DND-41 (cell line): ENCODE data around the gene TLE1.

Source experiments
- ATAC-seq: fragments of 200-7000 bp; cut with Tn5 transposase; 3 replicates; pipeline ENCODE4 v1.9.1; 2021; ENCODE audit warnings: low read depth; ENCODE audit not compliant: insufficient read depth
- DNase-seq: peaks from one replicate; pipeline ENCODE4 v3.0.0-alpha.2; 2020
- H2AFZ ChIP-seq: 2 replicates; pipeline ENCODE4 v1.6.0; 2012; ENCODE audit warnings: low read depth, low read length
- H3K27ac ChIP-seq: 2 replicates; pipeline ENCODE4 v1.5.1; 2012; ENCODE audit warnings: low read length, inconsistent platforms
- H3K27me3 ChIP-seq: fragments of 200-600 bp; sonication (generic); 2 replicates; pipeline ENCODE4 v1.6.0; 2012; ENCODE audit warnings: low read length, mild to moderate bottlenecking, inconsistent platforms; ENCODE audit not compliant: insufficient read depth, poor library complexity
- H3K36me3 ChIP-seq: 2 replicates; pipeline ENCODE4 v1.5.1; 2012; ENCODE audit warnings: low read length, inconsistent platforms; ENCODE audit not compliant: insufficient read depth
- H3K4me1 ChIP-seq: 2 replicates; pipeline ENCODE4 v1.5.1; 2012; ENCODE audit warnings: mild to moderate bottlenecking, low read length; ENCODE audit not compliant: insufficient read depth
- H3K4me2 ChIP-seq: 2 replicates; pipeline ENCODE4 v1.6.0; 2012; ENCODE audit warnings: mild to moderate bottlenecking, moderate library complexity, low read length, inconsistent platforms; ENCODE audit not compliant: insufficient read depth
- H3K4me3 ChIP-seq, 2 experiments: fragments of 200-600 bp in 1 of 2; shearing (Covaris generic) in 1 of 2; 2 replicates each; pipeline ENCODE4 v1.5.1; 2012 to 2016; ENCODE audit warnings: inconsistent platforms in 2 of 2, low read length in 2 of 2, mild to moderate bottlenecking in 2 of 2, low read depth in 1 of 2, moderate library complexity in 1 of 2
- H3K79me2 ChIP-seq: 2 replicates; pipeline ENCODE4 v1.6.0; 2012; ENCODE audit warnings: low read length, inconsistent platforms; ENCODE audit not compliant: insufficient read depth
- H3K9ac ChIP-seq: 2 replicates; pipeline ENCODE4 v1.6.0; 2012; ENCODE audit warnings: low read depth, mild to moderate bottlenecking, inconsistent platforms, low read length, moderate library complexity
- H3K9me3 ChIP-seq: 2 replicates; pipeline ENCODE4 v1.5.1; 2012; ENCODE audit warnings: low read length, moderate library complexity, mild to moderate bottlenecking, inconsistent platforms; ENCODE audit not compliant: insufficient read depth, severe bottlenecking
- H4K20me1 ChIP-seq: 2 replicates; pipeline ENCODE4 v1.6.0; 2012; ENCODE audit warnings: low read length; ENCODE audit not compliant: insufficient read depth
- EZH2 ChIP-seq: IDR thresholded peaks from 3 replicates; pipeline ENCODE4 v1.6.1; 2012; ENCODE audit warnings: borderline replicate concordance, low read depth, mild to moderate bottlenecking, moderate library complexity, low read length, inconsistent platforms; ENCODE audit not compliant: severe bottlenecking
- TF ChIP-seq, protein P1 (sequence below): IDR thresholded peaks from 2 replicates; pipeline ENCODE4 v1.5.1; 2012; ENCODE audit warnings: borderline replicate concordance, low read length, moderate library complexity, mild to moderate bottlenecking; ENCODE audit not compliant: poor library complexity, severe bottlenecking; ENCODE audit errors: extremely low read depth

Gene TLE1

DNA sequence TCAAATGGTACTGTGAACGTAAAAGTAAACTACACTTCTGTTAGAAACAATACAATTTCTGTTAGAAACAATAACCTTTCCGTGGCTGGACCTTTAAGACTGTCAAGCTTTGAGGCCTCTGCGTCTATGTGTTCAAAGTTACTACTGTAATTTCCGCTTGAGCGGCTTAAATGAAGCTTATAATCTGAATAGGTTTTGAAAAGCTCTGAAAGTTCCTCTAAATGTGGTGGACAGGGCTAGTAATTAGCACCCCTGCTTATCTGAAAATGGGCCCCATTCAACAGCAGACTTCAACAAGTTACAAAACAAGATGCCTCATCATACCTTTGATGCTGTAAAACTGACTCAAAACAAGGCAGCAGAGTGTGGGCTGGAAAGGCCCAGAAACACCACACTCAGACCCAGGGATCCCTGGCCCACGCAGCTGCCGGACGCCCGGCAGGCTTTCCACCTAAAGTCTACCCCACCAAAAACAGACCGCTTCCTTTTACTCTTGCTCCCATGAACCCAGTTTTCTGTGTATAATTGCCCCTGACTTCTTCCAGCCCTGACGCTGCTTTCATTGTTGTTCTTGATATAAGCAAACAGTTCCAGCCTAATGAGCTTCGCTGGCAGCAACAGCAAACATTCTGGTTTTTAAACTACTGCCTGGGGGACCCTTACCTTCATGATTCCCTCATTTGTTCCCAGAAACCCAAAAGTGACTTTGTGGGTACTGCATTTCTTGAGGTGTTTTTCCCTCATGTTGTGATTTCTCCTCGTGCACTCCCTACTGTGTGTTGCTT, 66.7 kb downstream of the TLE1 start:
- no peak overlapping the region for H3K4me2 ChIP-seq
- H3K9ac ChIP-seq = no peak overlapping the region
- ATAC-seq (no peak), DNase-seq (no peak)
- no peaks in the 10 kb centered on the region for H4K20me1 ChIP-seq
- no peak overlapping the region for H3K4me3 ChIP-seq
- H3K27ac ChIP-seq = no peak overlapping the region
- H3K36me3 ChIP-seq = peaks cover 8% of the 10 kb centered on the region; the same call in 1 of the 2 replicates
- H3K79me2 ChIP-seq = no peaks in the 10 kb centered on the region
- no peaks in the 10 kb centered on the region for H3K27me3 ChIP-seq
- H3K4me1 ChIP-seq = peaks cover 30% of the 10 kb centered on the region
- no peak overlapping the region for H2AFZ ChIP-seq
- TF ChIP-seq, protein P1, sequence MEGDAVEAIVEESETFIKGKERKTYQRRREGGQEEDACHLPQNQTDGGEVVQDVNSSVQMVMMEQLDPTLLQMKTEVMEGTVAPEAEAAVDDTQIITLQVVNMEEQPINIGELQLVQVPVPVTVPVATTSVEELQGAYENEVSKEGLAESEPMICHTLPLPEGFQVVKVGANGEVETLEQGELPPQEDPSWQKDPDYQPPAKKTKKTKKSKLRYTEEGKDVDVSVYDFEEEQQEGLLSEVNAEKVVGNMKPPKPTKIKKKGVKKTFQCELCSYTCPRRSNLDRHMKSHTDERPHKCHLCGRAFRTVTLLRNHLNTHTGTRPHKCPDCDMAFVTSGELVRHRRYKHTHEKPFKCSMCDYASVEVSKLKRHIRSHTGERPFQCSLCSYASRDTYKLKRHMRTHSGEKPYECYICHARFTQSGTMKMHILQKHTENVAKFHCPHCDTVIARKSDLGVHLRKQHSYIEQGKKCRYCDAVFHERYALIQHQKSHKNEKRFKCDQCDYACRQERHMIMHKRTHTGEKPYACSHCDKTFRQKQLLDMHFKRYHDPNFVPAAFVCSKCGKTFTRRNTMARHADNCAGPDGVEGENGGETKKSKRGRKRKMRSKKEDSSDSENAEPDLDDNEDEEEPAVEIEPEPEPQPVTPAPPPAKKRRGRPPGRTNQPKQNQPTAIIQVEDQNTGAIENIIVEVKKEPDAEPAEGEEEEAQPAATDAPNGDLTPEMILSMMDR = no peak
- TF ChIP-seq EZH2 = no peak
- H3K9me3 ChIP-seq = no peaks in the 10 kb centered on the region

DNA sequence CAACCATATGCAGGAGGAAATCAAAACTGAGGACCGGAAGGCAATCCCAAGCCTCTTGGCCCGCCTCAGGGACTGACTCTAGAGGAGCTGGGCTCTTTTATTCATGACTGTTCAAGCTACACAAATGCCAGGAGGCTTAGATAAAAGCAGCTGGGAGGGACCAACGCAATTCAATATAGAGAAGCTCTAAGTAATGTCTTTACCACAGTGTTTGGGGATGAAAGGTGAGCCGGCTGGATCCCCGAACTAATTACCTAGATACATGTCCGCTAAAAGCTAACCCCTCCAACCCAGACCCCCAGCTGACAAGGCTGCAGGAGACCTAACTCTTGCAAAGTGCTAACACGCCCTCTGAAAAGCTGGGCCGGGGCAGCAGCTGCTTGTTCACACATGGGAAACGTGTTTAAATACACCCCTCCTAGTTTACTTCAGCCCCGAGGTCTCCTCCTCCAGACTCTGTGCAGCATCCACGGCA, 67.5 kb downstream of the TLE1 start:
- Histone ChIP-seq H3K79me2 (no peaks in the 10 kb centered on the region), H2AFZ (no peak overlapping the region), H4K20me1 (no peaks in the 10 kb centered on the region), H3K4me2 (no peak overlapping the region), H3K27ac (no peak overlapping the region), H3K4me3 (no peak overlapping the region), H3K4me1 (peaks cover 30% of the 10 kb centered on the region), H3K27me3 (no peaks in the 10 kb centered on the region), H3K9ac (no peak overlapping the region), H3K36me3 (peaks cover 8% of the 10 kb centered on the region; the same call in 1 of the 2 replicates), H3K9me3 (no peaks in the 10 kb centered on the region)
- TF ChIP-seq, protein P1 = no peak
- TF ChIP-seq EZH2 = no peak
- ATAC-seq (no peak), DNase-seq (no peak)

DNA sequence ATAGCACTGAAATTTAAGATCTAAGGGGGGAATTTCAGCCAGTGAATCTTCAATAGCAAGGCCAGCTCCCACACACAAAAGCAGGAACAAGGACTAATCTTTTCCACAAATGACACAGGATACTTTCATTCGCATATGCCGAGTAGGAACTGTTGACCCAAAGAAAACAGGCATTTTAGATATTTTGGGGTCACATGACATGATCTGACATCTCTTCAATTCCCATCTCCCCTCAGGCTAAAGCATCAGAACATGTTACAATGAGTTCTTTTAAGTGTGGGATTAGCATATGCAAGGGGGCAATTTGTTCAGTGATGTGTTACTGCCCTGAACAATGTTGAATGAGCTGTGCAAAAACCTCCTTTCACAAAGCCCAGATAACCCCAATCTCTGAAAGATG, 68.2 kb downstream of the TLE1 start:
- DNase-seq = no peak
- Histone ChIP-seq H3K9ac (no peak overlapping the region), H3K4me3 (no peak overlapping the region), H3K79me2 (no peaks in the 10 kb centered on the region), H3K27ac (peak overlapping the region; percentile 67; the same call in 1 of the 2 replicates), H3K9me3 (no peaks in the 10 kb centered on the region), H4K20me1 (no peaks in the 10 kb centered on the region), H2AFZ (no peak overlapping the region), H3K4me2 (no peak overlapping the region), H3K36me3 (peaks cover 8% of the 10 kb centered on the region; the same call in 1 of the 2 replicates), H3K4me1 (peaks cover 30% of the 10 kb centered on the region), H3K27me3 (no peaks in the 10 kb centered on the region)
- ATAC-seq = no peak
- no peak for TF ChIP-seq EZH2

DNA sequence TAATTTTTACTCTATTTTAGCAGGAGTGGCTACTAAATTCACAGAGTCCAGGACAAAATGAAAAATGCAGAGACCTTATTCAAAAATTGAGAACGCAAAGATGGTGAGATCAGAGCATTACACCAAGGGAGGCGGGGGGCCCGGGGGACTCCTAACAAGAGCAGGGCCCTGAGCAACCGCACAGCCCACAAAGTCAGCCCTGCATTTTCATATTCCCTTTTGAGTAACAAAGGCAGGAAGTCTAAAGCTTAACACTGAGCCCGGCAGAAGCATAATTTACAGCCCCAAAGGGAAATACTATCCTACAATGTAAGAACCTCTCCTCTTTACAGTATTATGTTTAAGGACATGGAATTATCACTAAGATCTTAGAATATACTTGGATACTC, 69.4 kb downstream of the TLE1 start:
- H3K36me3 ChIP-seq = peaks cover 8% of the 10 kb centered on the region
- H3K4me1 ChIP-seq = peaks cover 30% of the 10 kb centered on the region
- H3K4me2 ChIP-seq = peak overlapping the region; percentile 43; the same call in 1 of the 2 replicates

More for the DNA sequence above, 69.4 kb downstream of the TLE1 start:
- Histone ChIP-seq H3K79me2 (no peaks in the 10 kb centered on the region), H4K20me1 (no peaks in the 10 kb centered on the region), H3K27me3 (no peaks in the 10 kb centered on the region), H3K27ac (peak overlapping the region; percentile 67), H3K4me3 (peak overlapping the region in 1 of 2 experiments; percentile 22; a peak in 1 of 4 replicates), H3K9ac (no peak overlapping the region), H3K9me3 (no peaks in the 10 kb centered on the region), H2AFZ (0 out of 2 replicates have a peak overlapping the region, but pooled peaks have one; percentile 44)
- TF ChIP-seq, protein P1 = no peak
- TF ChIP-seq EZH2 = no peak
- ATAC-seq = peak; percentile 94
- peak; percentile 69 for DNase-seq
